H1 (cell line): ENCODE results near the gene RSPO3. TPM values are rescaled to one million over a fixed set of nuclear protein-coding genes. Genes with fewer than 3 reads are reported as not detected.

Experiments used
- CTCF ChIA-PET: fragments of 300-600 bp; sonication (Branson Sonifier 250); formaldehyde crosslinking; loops from one replicate; lab custom pipeline; 2021; ENCODE audit not compliant: partially characterized antibody; lab: Charles Lee
- POLR2A ChIA-PET: fragments of 300-600 bp; sonication (Branson Sonifier 250); formaldehyde crosslinking; loops from one replicate; lab custom pipeline; 2021; ENCODE audit warnings: inconsistent platforms; ENCODE audit not compliant: partially characterized antibody; lab: Charles Lee
- DNase-seq, 2 experiments: peaks; one replicate each; pipeline versions ENCODE4 v3.0.0 to v3.0.0-alpha.2; 2010 to 2022; ENCODE audit warnings: low spot score in 2 of 2, low read depth in 1 of 2, mixed read lengths in 1 of 2
- FAIRE-seq: peaks from 2 replicates; lab custom pipeline; 2011; peaks lifted over from hg19 to GRCh38; lab: Jason Lieb, UNC
- H2AFZ ChIP-seq: 2 replicates; pipeline ENCODE4 v1.8.1; 2012; ENCODE audit warnings: low read length, inconsistent platforms
- H2AK5ac ChIP-seq: 2 replicates; pipeline ENCODE4 v1.6.1; 2013; ENCODE audit warnings: low read depth, low read length
- H2BK120ac ChIP-seq: replicated peaks from 2 replicates; pipeline ENCODE3; 2013; ENCODE audit warnings: low read depth, low read length, inconsistent platforms
- H2BK12ac ChIP-seq: 2 replicates; pipeline ENCODE4 v1.6.1; 2013; ENCODE audit warnings: low read depth, low read length
- H2BK15ac ChIP-seq: 2 replicates; pipeline ENCODE4 v1.6.1; 2013; ENCODE audit warnings: low read length
- H2BK20ac ChIP-seq: 2 replicates; pipeline ENCODE4 v1.6.1; 2013; ENCODE audit warnings: low read length
- H2BK5ac ChIP-seq: 2 replicates; pipeline ENCODE4 v1.6.1; 2013; ENCODE audit warnings: low read depth, low read length
- H3K14ac ChIP-seq: 2 replicates; pipeline ENCODE4 v1.6.1; 2013; ENCODE audit warnings: inconsistent platforms; ENCODE audit not compliant: insufficient read length
- H3K18ac ChIP-seq: 2 replicates; pipeline ENCODE4 v1.6.1; 2013; ENCODE audit warnings: low read length; ENCODE audit errors: extremely low read depth
- H3K23ac ChIP-seq: 2 replicates; pipeline ENCODE4 v1.6.1; 2013; ENCODE audit warnings: inconsistent platforms; ENCODE audit not compliant: insufficient read length
- H3K23me2 ChIP-seq: 2 replicates; pipeline ENCODE4 v1.6.1; 2013; ENCODE audit warnings: low read depth, low read length
- H3K27ac ChIP-seq: 2 replicates; pipeline ENCODE4 v1.6.1; 2011; ENCODE audit warnings: low read depth, low read length, inconsistent platforms
- H3K27me3 ChIP-seq, 4 experiments: replicated peaks in 1 of 4; 1 replicate in 1 of 4; 2 replicates in 3 of 4; pipeline versions ENCODE4 v1.6.1 to v1.8.1; 2011 to 2013; ENCODE audit warnings: low read length in 3 of 4, mild to moderate bottlenecking in 3 of 4, inconsistent platforms in 2 of 4, mixed read lengths in 2 of 4, moderate library complexity in 1 of 4; ENCODE audit not compliant: control insufficient read depth in 3 of 4, insufficient read depth in 3 of 4; ENCODE audit errors: extremely low read depth in 1 of 4
- H3K36me3 ChIP-seq, 4 experiments: 2 replicates each; pipeline versions ENCODE4 v1.6.1 to v1.8.1; 2011 to 2013; ENCODE audit warnings: mild to moderate bottlenecking in 4 of 4, low read length in 3 of 4, moderate library complexity in 2 of 4, control low read depth in 1 of 4, inconsistent platforms in 1 of 4; ENCODE audit not compliant: insufficient read depth in 4 of 4, control insufficient read depth in 2 of 4
- H3K4ac ChIP-seq: replicated peaks from 2 replicates; pipeline ENCODE3; 2013; ENCODE audit warnings: low read length, low read depth, mixed read lengths, inconsistent platforms; ENCODE audit not compliant: insufficient read length
- H3K4me1 ChIP-seq, 4 experiments: replicated peaks in 1 of 4; 1 replicate in 1 of 4; 2 replicates in 3 of 4; pipeline versions ENCODE4 v1.6.1 to v1.8.1; 2011 to 2013; ENCODE audit warnings: low read length in 3 of 4, inconsistent platforms in 2 of 4, mixed read lengths in 1 of 4; ENCODE audit not compliant: insufficient read depth in 4 of 4, control insufficient read depth in 3 of 4
- H3K4me2 ChIP-seq, 2 experiments: 2 replicates each; pipeline versions ENCODE4 v1.6.1 to v1.8.1; 2011 to 2013; ENCODE audit warnings: low read depth in 2 of 2, low read length in 2 of 2, control low read depth in 1 of 2, inconsistent platforms in 1 of 2, mild to moderate bottlenecking in 1 of 2; ENCODE audit not compliant: insufficient read depth in 1 of 2
- H3K4me3 ChIP-seq, 4 experiments: fragments of 200-600, 300-600 bp in 1 of 4; sonication (generic), shearing (Covaris generic), sonication (Bioruptor Twin) in 1 of 4; 2 replicates each; pipeline versions ENCODE4 v1.5.1 to v1.8.1; 2011 to 2016; ENCODE audit warnings: low read length in 4 of 4, low read depth in 3 of 4, control low read depth in 2 of 4, inconsistent platforms in 2 of 4, mild to moderate bottlenecking in 2 of 4, mixed read lengths in 1 of 4, moderate library complexity in 1 of 4; ENCODE audit not compliant: insufficient read depth in 2 of 4; ENCODE audit errors: extremely low read depth in 1 of 4
- H3K56ac ChIP-seq: replicated peaks from 2 replicates; pipeline ENCODE3; 2013; ENCODE audit warnings: low read depth, mild to moderate bottlenecking, mixed read lengths, low read length, inconsistent platforms; ENCODE audit not compliant: insufficient read length
- H3K79me1 ChIP-seq: 2 replicates; pipeline ENCODE4 v1.6.1; 2013; ENCODE audit warnings: low read depth, low read length, control low read depth
- H3K79me2 ChIP-seq, 2 experiments: 2 replicates each; pipeline versions ENCODE4 v1.6.1 to v1.8.1; 2012 to 2013; ENCODE audit warnings: low read length in 2 of 2, mild to moderate bottlenecking in 2 of 2, inconsistent platforms in 1 of 2; ENCODE audit not compliant: insufficient read depth in 2 of 2, control insufficient read depth in 1 of 2
- H3K9ac ChIP-seq, 4 experiments: replicated peaks in 1 of 4; 1 replicate in 1 of 4; 2 replicates in 3 of 4; pipeline versions ENCODE4 v1.6.1 to v1.8.1; 2011 to 2013; ENCODE audit warnings: low read depth in 3 of 4, low read length in 3 of 4, control low read depth in 2 of 4, mild to moderate bottlenecking in 2 of 4, moderate library complexity in 2 of 4, inconsistent platforms in 1 of 4; ENCODE audit errors: extremely low read depth in 1 of 4
- H3K9me3 ChIP-seq, 2 experiments: 2 replicates each; pipeline versions ENCODE4 v1.6.1 to v1.8.1; 2012 to 2013; ENCODE audit warnings: mild to moderate bottlenecking in 2 of 2, moderate library complexity in 2 of 2, control low read depth in 1 of 2, inconsistent platforms in 1 of 2, low read depth in 1 of 2, low read length in 1 of 2, mixed read lengths in 1 of 2; ENCODE audit not compliant: insufficient read depth in 2 of 2
- H4K20me1 ChIP-seq, 2 experiments: replicated peaks in 1 of 2; 2 replicates each; pipeline versions ENCODE3 to v1.8.1; 2011 to 2013; ENCODE audit warnings: inconsistent platforms in 2 of 2, low read length in 2 of 2, mild to moderate bottlenecking in 1 of 2; ENCODE audit not compliant: insufficient read depth in 2 of 2, control insufficient read depth in 1 of 2
- H4K5ac ChIP-seq: 2 replicates; pipeline ENCODE4 v1.6.1; 2013; ENCODE audit warnings: low read length, low read depth, mixed read lengths, inconsistent platforms; ENCODE audit not compliant: insufficient read length
- H4K8ac ChIP-seq: 2 replicates; pipeline ENCODE4 v1.8.0; 2013; ENCODE audit warnings: mild to moderate bottlenecking, moderate library complexity, low read length, inconsistent platforms; ENCODE audit not compliant: insufficient read depth; ENCODE audit errors: extremely low read depth
- H4K91ac ChIP-seq: replicated peaks from 2 replicates; pipeline ENCODE3; 2013; ENCODE audit warnings: low read length, mixed read lengths, inconsistent platforms; ENCODE audit not compliant: insufficient read length
- RNF2 ChIP-seq: fragments of 200-900, 300-1000 bp; sonication (generic); IDR thresholded peaks from 2 replicates; pipeline ENCODE4 v1.7.1; 2016; ENCODE audit warnings: borderline replicate concordance, low read depth, mild to moderate bottlenecking, antibody characterized with exemption, low read length; ENCODE audit not compliant: poor library complexity, severe bottlenecking; ENCODE audit errors: missing control alignments
- polyA plus RNA-seq, 7 experiments: library from polyadenylated mRNA; depleted of rRNA in 3 of 7; stranded (reverse) in 5 of 7; unstranded in 2 of 7; fragments of >200 nt in 5 of 7; fragments of 200-250 nt in 2 of 7; gene quantifications; 1 replicate in 5 of 7; 2 replicates in 1 of 7; 4 replicates in 1 of 7; pipeline versions ENCODE4 v1.2.1 to v1.2.3, GENCODE V29; 2011 to 2013; ENCODE audit warnings: missing spikeins in 2 of 7, mixed read lengths in 2 of 7
- total RNA-seq: library from RNA; stranded (reverse); fragmentation: NEBNext Ultra II Directional; extraction: Animal tissue kit (Norgen Biotek cat#: 25700); gene quantifications from 2 replicates; pipeline ENCODE4 v1.2.1, GENCODE V29; 2021

RSPO3 gene
- total and polyA plus RNA-seq, 2 of the 8 experiments (the other 6 are each of a cell fraction or from before 2014, with no cell fraction given) = not detected

GRCh38 chr6:127206531-127207095 is 88.1 kb downstream of the RSPO3 start:
- FAIRE-seq (no peak), DNase-seq (no peak)
- no peaks in the 10 kb centered on the region for H3K4me1 ChIP-seq
- no peak overlapping the region for H3K56ac ChIP-seq
- H4K20me1 ChIP-seq = no peaks in the 10 kb centered on the region
- H2BK5ac ChIP-seq = no peak overlapping the region
- no peak overlapping the region for H2BK120ac ChIP-seq
- H3K36me3 ChIP-seq = no peaks in the 10 kb centered on the region
- no peaks in the 10 kb centered on the region for H3K79me2 ChIP-seq
- H2BK12ac ChIP-seq = no peak overlapping the region
- H3K9ac ChIP-seq = no peak overlapping the region
- H3K27me3 ChIP-seq = no peaks in the 10 kb centered on the region
- H3K4ac ChIP-seq = no peak overlapping the region
- H3K9me3 ChIP-seq = no peaks in the 10 kb centered on the region
- H2AK5ac ChIP-seq = no peak overlapping the region
- H2AFZ ChIP-seq = no peak overlapping the region
- no peak overlapping the region for H3K4me2 ChIP-seq
- no peak overlapping the region for H3K4me3 ChIP-seq
- POLR2A ChIA-PET = no interaction called here
- no peak overlapping the region for H3K27ac ChIP-seq
- H3K18ac ChIP-seq = no peak overlapping the region
- no peak overlapping the region for H2BK20ac ChIP-seq
- H3K79me1 ChIP-seq = no peaks in the 10 kb centered on the region
- H4K5ac ChIP-seq = no peak overlapping the region
- H3K23ac ChIP-seq = no peak overlapping the region
- H2BK15ac ChIP-seq = no peak overlapping the region
- H4K91ac ChIP-seq = no peak overlapping the region
- H4K8ac ChIP-seq = no peak overlapping the region
- no peaks in the 10 kb centered on the region for H3K23me2 ChIP-seq
- CTCF ChIA-PET = no interaction called here
- no peak overlapping the region for H3K14ac ChIP-seq
- no peak for TF ChIP-seq RNF2
